Measurements from ENCODE around the gene REN.

DNA sequence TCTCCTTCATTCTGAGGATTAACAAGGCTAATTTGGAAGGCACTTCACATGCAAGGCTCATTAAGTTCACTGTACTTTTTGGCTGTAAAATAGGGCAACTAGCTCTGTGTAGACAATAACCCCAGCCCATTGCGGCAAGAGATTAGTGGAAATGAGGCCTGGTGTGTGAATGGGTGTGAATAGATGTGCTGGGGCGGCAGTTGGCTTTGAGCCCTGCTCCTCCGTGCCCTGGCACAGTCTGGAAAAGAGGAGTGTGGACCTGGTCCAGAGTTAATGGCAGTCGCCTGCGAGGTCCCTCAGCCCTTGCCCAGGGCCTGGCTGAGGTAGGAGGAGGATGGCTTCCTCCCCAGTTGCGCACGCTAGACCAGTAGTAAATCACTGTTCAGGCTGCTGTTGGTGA lies 25.3 kb upstream of the REN start:
- TF ChIP-seq, protein P1, sequence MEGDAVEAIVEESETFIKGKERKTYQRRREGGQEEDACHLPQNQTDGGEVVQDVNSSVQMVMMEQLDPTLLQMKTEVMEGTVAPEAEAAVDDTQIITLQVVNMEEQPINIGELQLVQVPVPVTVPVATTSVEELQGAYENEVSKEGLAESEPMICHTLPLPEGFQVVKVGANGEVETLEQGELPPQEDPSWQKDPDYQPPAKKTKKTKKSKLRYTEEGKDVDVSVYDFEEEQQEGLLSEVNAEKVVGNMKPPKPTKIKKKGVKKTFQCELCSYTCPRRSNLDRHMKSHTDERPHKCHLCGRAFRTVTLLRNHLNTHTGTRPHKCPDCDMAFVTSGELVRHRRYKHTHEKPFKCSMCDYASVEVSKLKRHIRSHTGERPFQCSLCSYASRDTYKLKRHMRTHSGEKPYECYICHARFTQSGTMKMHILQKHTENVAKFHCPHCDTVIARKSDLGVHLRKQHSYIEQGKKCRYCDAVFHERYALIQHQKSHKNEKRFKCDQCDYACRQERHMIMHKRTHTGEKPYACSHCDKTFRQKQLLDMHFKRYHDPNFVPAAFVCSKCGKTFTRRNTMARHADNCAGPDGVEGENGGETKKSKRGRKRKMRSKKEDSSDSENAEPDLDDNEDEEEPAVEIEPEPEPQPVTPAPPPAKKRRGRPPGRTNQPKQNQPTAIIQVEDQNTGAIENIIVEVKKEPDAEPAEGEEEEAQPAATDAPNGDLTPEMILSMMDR (IDR thresholded peaks at IDR 0.05), result no peak
- no peak for TF ChIP-seq POLR2A (IDR thresholded peaks at IDR 0.05)
